22Rv1 (cell line): ENCODE results near the gene PIGX.

ENCODE experiments used
- H3K27ac ChIP-seq: fragments of 450-650 bp; 2 replicates; pipeline ENCODE4 v1.5.1; 2017
- CTCF ChIP-seq: fragments of 450-650 bp; IDR thresholded peaks from 2 replicates; pipeline ENCODE4 v1.5.1; 2017; ENCODE audit warnings: mild to moderate bottlenecking
- ZFX ChIP-seq: fragments of 450-650 bp; IDR thresholded peaks from 2 replicates; pipeline ENCODE4 v1.6.1; 2017; ENCODE audit warnings: antibody characterized with exemption, borderline replicate concordance

The PIGX gene

GRCh38 chr3:196777836-196778235 lies 65.7 kb downstream of the PIGX start:
- H3K27ac ChIP-seq, result no peak overlapping the region
- TF ChIP-seq CTCF, result no peak
- no peak for TF ChIP-seq ZFX

GRCh38 chr3:196778755-196779154 lies 66.6 kb downstream of the PIGX start:
- H3K27ac ChIP-seq, result no peak overlapping the region
- TF ChIP-seq ZFX (no peak), CTCF (no peak)

- no peak for TF ChIP-seq ZFX
- TF ChIP-seq CTCF, result no peak
- H3K27ac ChIP-seq, result no peak overlapping the region
Measured at GRCh38 chr3:196782511-196782910, 70.3 kb downstream of the PIGX start.
